Erythroblast (primary cell): ENCODE results near the gene KIF3C.

Source experiments
- GATA1 ChIP-seq: IDR thresholded peaks from 2 replicates; pipeline ENCODE4 v1.6.1; 2011; ENCODE audit warnings: low read depth, mild to moderate bottlenecking, control low read depth, low read length, moderate library complexity
- POLR2A ChIP-seq: IDR thresholded peaks from 2 replicates; pipeline ENCODE4 v1.6.1; 2011; ENCODE audit warnings: mild to moderate bottlenecking, low read length

DNA sequence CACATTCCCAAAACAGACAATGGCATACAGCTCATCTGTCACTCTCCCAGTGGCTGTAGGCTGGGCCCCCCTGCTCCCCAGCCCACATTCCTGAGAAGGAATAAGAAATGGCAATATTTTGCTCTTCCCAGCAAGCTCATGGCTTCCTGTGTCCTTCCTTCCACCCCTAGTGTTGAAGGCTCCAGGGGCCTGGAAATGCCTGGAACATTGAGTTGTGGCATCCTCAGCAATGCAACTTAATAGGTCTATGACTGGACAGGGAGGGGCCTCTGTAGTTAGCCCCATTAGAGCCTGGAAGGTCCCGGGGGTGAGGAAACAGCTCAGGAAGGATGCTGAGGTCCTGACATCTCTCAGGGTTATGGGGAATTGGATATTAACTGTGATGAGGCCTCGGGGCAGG, 3.3 kb downstream of the KIF3C start:
- TF ChIP-seq GATA1 = no peak
- no peak for TF ChIP-seq POLR2A
